HG03280 (cell line): ENCODE measurements around the gene S100A4.

Experiments
- ATAC-seq: cut with Tn5 transposase; IDR thresholded peaks from one replicate; pipeline ENCODE4 v1.9.1; 2021; ENCODE audit warnings: mild to moderate bottlenecking, moderate library complexity; ENCODE audit not compliant: unreplicated experiment

S100A4 gene

GRCh38 chr1:153513023-153513422 lies 32.6 kb downstream of the S100A4 start:
- ATAC-seq = no peak

DNA sequence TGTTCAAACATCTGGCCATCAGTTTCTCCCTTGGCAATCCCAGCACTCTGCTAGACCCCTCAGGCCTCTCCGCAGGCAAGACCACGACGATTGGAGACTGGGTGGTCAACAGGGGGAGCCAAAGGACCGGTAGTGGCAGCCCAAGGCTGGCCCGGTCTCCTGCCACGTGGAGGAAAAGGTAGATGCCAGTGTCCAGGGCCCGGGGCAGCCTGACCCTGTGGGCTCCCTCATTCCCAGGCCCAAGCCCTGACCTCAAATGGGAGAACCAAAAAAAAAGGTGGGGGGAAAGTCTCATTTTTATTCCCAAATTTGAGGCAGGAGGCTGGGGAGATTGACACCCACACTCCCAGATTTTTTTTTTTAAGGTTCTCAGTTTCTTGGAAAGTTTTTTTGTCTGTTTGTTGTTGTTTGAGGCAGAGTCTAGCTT lies 34.6 kb downstream of the S100A4 start:
- no peak for ATAC-seq

DNA sequence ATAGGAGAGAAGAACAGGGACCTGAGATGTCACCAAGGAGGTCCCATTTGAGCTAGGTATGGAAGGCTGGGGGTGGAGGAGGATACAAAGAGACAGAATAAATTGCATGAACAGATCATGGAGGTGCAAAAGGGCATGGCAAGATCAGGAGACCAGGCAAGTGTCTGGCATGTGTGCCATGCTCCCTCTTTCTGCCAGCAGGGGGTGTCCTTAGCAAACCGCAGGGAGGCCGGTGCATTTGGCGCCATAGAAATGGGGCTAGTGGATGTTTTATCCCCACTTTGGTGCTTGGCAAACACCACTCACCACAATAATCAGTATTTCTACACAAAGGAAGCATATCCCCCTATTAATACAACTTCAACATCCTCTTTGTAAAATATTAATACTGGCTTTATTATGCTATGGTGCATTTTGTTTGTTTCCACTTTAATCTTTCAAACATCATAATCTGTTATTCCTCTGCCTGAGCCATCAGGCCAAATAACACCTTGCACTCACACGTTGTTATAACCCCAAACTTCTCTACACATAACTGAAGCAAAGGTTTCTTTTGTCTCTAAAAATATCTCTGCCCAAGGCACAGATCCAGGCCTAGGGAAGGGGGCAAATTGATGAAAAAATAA lies 35.8 kb downstream of the S100A4 start:
- no peak for ATAC-seq

GRCh38 chr1:153509036-153509435 lies 36.6 kb downstream of the S100A4 start:
- no peak for ATAC-seq

DNA sequence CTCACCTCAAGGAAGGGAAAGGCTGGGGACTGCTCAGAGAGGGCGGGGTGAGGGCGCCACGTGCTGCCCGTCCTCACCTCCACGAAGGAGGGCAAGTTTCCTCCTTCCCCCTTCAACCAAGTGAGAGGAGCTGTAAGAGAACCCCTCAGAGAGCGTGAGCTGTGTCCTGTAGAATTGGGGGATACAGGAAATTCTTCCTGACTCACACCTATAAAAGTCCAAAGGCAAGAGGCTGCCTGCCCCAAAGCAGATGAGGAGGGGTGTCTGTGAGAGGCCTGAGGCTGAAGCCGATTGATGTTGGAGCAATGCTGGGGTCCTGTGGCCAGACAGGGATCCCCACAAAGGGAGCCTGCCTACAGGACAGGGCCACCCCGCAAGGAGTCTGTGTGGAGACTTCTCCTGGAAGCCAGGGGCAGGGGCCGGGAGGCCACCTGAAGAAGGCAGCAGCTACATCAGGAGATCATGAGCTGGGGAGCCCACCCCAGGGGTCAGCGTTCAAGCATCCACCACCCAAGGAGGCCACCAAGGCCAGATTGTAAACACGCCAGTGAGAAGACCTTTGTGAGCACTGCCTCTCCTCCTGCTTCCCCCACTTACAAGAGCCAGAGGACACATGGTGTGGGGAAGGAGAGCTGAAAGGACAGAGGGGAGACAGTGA lies 37.6 kb downstream of the S100A4 start:
- no peak for ATAC-seq

DNA sequence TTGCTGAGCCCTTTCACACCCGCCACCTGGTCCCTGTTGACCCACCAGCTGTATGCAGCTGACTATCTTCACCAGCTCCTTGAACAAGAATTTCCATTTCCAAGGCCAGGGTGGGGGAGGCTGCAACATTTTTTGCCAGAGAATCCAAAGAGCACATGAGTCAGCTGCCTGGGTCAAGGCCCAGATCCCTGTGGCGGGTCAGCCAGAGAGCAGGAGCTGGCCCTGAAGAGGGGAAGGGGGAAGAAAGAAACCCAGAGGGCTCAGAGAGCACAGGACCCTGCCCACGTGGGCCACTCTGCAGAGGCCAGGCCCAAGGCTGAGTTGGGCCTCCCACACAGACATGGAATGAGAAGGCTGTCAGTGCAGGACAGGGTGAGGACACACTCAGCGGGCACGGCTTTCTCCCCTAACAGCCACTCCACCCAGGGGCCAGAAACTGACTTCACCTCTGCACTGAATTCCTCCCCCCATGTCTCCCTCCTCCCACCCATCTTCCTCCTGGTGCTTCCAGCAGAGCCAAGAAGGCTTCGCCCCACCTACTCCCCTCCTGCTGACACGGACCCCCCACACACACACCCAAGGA lies 38.7 kb downstream of the S100A4 start:
- no peak for ATAC-seq

GRCh38 chr1:153506386-153506785 lies 39.2 kb downstream of the S100A4 start:
- no peak for ATAC-seq

GRCh38 chr1:153505576-153505975 lies 40.0 kb downstream of the S100A4 start:
- ATAC-seq = no peak

DNA sequence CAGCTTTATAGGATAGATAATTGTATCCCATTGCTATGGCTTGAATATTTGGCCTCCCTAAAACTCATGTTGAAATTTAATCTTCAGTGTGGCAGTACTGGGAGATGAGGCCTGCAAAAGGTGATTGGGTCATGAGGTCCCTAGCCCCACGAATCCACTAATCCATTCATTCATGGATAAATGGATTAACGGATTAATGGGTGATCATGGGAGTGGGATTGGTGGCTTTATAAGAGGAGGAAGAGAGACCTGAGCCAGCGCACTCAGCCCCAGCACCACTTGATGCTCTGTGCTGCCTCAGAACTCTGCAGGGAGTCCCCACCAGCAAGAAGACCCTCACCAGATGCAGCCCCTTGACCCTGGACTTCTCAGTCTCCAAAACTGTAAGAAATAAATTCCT lies 41.8 kb downstream of the S100A4 start:
- no peak for ATAC-seq

- ATAC-seq = no peak
These were observed 46.9 kb downstream of the S100A4 start for GRCh38 chr1:153498746-153499145.

DNA sequence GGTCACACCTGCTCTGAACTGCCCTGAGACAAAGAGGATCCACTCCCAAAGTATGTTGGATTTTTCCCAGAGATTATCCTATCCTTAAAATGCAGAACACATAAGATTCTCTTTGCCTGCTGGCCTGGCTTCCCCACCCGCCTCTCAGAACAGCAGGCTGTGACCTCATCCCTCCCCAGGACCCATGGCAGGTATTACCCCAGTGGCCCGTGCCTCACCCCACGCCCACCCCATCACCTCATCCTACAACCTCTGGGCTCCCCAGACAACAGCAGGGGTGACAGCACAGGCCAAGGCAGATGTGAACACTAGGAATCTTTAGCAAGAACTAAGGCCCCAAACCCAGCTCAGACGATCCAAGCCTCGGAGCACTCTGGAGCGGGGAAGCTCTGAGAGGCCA lies 50.1 kb downstream of the S100A4 start:
- no peak for ATAC-seq

DNA sequence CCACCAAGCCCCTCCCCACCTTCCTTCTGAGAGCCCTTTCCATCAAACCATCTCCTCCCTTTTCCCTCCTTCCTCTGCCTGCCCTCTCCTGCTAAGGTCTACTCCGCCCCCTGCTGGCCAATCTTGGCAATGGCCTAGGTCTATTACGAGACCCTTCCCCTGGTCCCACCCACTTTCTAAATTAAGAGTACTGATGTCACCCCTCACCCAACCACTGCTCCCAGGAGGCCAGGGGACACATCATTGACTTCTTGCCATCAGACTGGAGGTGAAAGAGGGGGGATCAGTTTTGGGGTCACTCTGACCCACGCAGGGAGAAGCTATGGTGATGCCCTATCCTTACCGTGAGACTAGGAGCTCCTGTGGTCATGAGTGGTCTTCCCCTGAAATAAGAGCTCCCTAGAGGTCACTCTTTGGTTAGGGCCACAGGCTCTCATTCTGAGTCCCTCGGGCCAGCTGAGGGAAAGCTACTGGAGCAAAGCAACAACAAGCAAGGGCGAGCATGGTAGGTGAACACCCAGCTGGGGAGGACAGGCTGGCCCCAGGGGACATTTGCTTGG lies 50.5 kb downstream of the S100A4 start:
- ATAC-seq = no peak
